HG03159 (cell line): Measurements from ENCODE around the gene NAALADL2.
"Not testable (repeated sequence)": the region's sequence is repeated elsewhere in the genome, so short reads cannot be mapped to it uniquely, and the experiment has no call there.

ENCODE experiments used
- ATAC-seq: cut with Tn5 transposase; IDR thresholded peaks from one replicate; pipeline ENCODE4 v1.9.1; 2021; ENCODE audit warnings: mild to moderate bottlenecking, moderate library complexity; ENCODE audit not compliant: unreplicated experiment

Gene NAALADL2

GRCh38 chr3:175066617-175067415 lies 207.7 kb downstream of the NAALADL2 start:
- ATAC-seq: no peak

GRCh38 chr3:175068587-175068986 lies 209.5 kb downstream of the NAALADL2 start:
- no peak for ATAC-seq

- no peak for ATAC-seq
Measured at GRCh38 chr3:175070946-175071345, 211.8 kb downstream of the NAALADL2 start.

GRCh38 chr3:175073219-175073905 lies 214.2 kb downstream of the NAALADL2 start:
- ATAC-seq: no peak

- ATAC-seq: no peak
Measured at GRCh38 chr3:175075269-175075668, 216.1 kb downstream of the NAALADL2 start.

GRCh38 chr3:175077216-175077615 lies 218.1 kb downstream of the NAALADL2 start:
- ATAC-seq: no peak

GRCh38 chr3:175082631-175083030 lies 223.5 kb downstream of the NAALADL2 start:
- no peak for ATAC-seq

GRCh38 chr3:175087128-175087527 lies 228.0 kb downstream of the NAALADL2 start:
- ATAC-seq: not testable (repeated sequence)

- ATAC-seq: no peak
Measured at GRCh38 chr3:175088766-175089380, 229.7 kb downstream of the NAALADL2 start.

- ATAC-seq: no peak
Measured at GRCh38 chr3:175091426-175092114, 232.4 kb downstream of the NAALADL2 start.

GRCh38 chr3:175093748-175094147 lies 234.6 kb downstream of the NAALADL2 start:
- ATAC-seq: no peak

GRCh38 chr3:175094344-175094743 lies 235.2 kb downstream of the NAALADL2 start:
- ATAC-seq: no peak

GRCh38 chr3:175098644-175099043 lies 239.5 kb downstream of the NAALADL2 start:
- ATAC-seq: no peak

GRCh38 chr3:175102161-175102560 lies 243.0 kb downstream of the NAALADL2 start:
- ATAC-seq: no peak

GRCh38 chr3:175103298-175103697 lies 244.2 kb downstream of the NAALADL2 start:
- ATAC-seq: no peak

- no peak for ATAC-seq
Measured at GRCh38 chr3:175105066-175105465, 245.9 kb downstream of the NAALADL2 start.

GRCh38 chr3:175107231-175107630 lies 248.1 kb downstream of the NAALADL2 start:
- no peak for ATAC-seq

GRCh38 chr3:175107995-175108394 lies 248.9 kb downstream of the NAALADL2 start:
- ATAC-seq: no peak

GRCh38 chr3:175108613-175109151 lies 249.5 kb downstream of the NAALADL2 start:
- ATAC-seq: no peak

- ATAC-seq: no peak
Measured at GRCh38 chr3:175111036-175111435, 251.9 kb downstream of the NAALADL2 start.

GRCh38 chr3:175118382-175118941 lies 259.3 kb downstream of the NAALADL2 start:
- no peak for ATAC-seq
